Measurements from ENCODE around the gene EEFSEC.

Gene EEFSEC

GRCh38 chr3:128402319-128402718, 249.0 kb downstream of the EEFSEC start:
- no peak for DNase-seq

- no peak for DNase-seq
Measured at GRCh38 chr3:128402998-128403397, 249.7 kb downstream of the EEFSEC start.

- no peak for DNase-seq
Measured at GRCh38 chr3:128404276-128405068, 251.2 kb downstream of the EEFSEC start.

GRCh38 chr3:128405554-128406277, 252.4 kb downstream of the EEFSEC start:
- no peak for DNase-seq

- DNase-seq, result no peak
Measured at GRCh38 chr3:128407247-128407646, 254.0 kb downstream of the EEFSEC start.

- no peak for DNase-seq
Measured at GRCh38 chr3:128408012-128408692, 254.9 kb downstream of the EEFSEC start.

- DNase-seq, result no peak
Measured at GRCh38 chr3:128408693-128409623, 255.7 kb downstream of the EEFSEC start.

GRCh38 chr3:128409624-128410581, 256.6 kb downstream of the EEFSEC start:
- no peak for DNase-seq

- no peak for DNase-seq
Measured at GRCh38 chr3:128410669-128411573, 257.6 kb downstream of the EEFSEC start.

GRCh38 chr3:128411574-128412064, 258.3 kb downstream of the EEFSEC start:
- DNase-seq, result no peak

GRCh38 chr3:128412180-128413002, 259.1 kb downstream of the EEFSEC start:
- DNase-seq, result no peak

- no peak for DNase-seq
Measured at GRCh38 chr3:128413003-128413370, 259.7 kb downstream of the EEFSEC start.

GRCh38 chr3:128413413-128414205, 260.3 kb downstream of the EEFSEC start:
- no peak for DNase-seq

GRCh38 chr3:128415200-128415772, 262.0 kb downstream of the EEFSEC start:
- DNase-seq, result no peak

GRCh38 chr3:128415773-128416577, 262.7 kb downstream of the EEFSEC start:
- DNase-seq, result no peak

- DNase-seq, result no peak
Measured at GRCh38 chr3:128416578-128417211, 263.4 kb downstream of the EEFSEC start.

- DNase-seq, result no peak
Measured at GRCh38 chr3:128418900-128419299, 265.6 kb downstream of the EEFSEC start.
